Tibial artery (tissue), 4 donors: Measurements from ENCODE around the gene LARP4B.

Experiments used
- DNase-seq, 2 donors: peaks; one replicate each; pipeline ENCODE4 v3.0.0-alpha.2; 2019
- H3K27ac ChIP-seq, 2 donors: fragments of 200-600 bp; sonication (generic) in 1 of 2; 1 replicate in 1 of 2; 2 replicates in 1 of 2; pipeline ENCODE4 v1.5.1; 2018 to 2019; ENCODE audit warnings: mild to moderate bottlenecking in 1 of 2
- H3K27me3 ChIP-seq, 2 donors: fragments of 200-600 bp; sonication (generic) in 1 of 2; one replicate each; pipeline versions ENCODE4 v1.5.1 to v1.6.0; 2016 to 2019
- H3K36me3 ChIP-seq, 3 donors: fragments of 200-600 bp; sonication (generic) in 2 of 3; one replicate each; pipeline ENCODE4 v1.5.1; 2016 to 2019; ENCODE audit warnings: mild to moderate bottlenecking in 2 of 3
- H3K4me1 ChIP-seq, 4 donors: fragments of 200-600 bp; sonication (generic) in 2 of 4; 1 replicate in 3 of 4; 2 replicates in 1 of 4; pipeline ENCODE4 v1.5.1; 2016 to 2019
- H3K4me3 ChIP-seq, 2 donors: fragments of 200-600 bp; sonication (generic) in 1 of 2; 1 replicate in 1 of 2; 2 replicates in 1 of 2; pipeline ENCODE4 v1.5.1; 2018 to 2019; ENCODE audit warnings: mild to moderate bottlenecking in 2 of 2
- H3K9me3 ChIP-seq, 3 donors: fragments of 200-600 bp; sonication (generic) in 1 of 3; one replicate each; pipeline ENCODE4 v1.5.1; 2016 to 2019
- CTCF ChIP-seq, 2 experiments: fragments of 200-600 bp in 1 of 2; fragments of 450-650 bp in 1 of 2; IDR thresholded peaks; one replicate each; pipeline ENCODE4 v1.5.1; 2017 to 2019; ENCODE audit warnings: antibody characterized with exemption in 2 of 2, mild to moderate bottlenecking in 1 of 2, moderate library complexity in 1 of 2
- intact Hi-C: fragments of 100-400 bp; cut with DNase I; formaldehyde crosslinking; loops from one replicate; pipeline ENCODE4 v1.15.0; 2023; ENCODE audit warnings: low total_unique reads

LARP4B gene

GRCh38 chr10:818010-818409 lies 113.5 kb downstream of the LARP4B start:
- DNase-seq = no peak
- intact Hi-C loops = no loop called here

GRCh38 chr10:817371-817770 lies 114.1 kb downstream of the LARP4B start:
- intact Hi-C loops = no loop called here
- H3K9me3 ChIP-seq = no peaks in the 10 kb centered on the region
- no peak overlapping the region for H3K4me3 ChIP-seq
- H3K27me3 ChIP-seq = no peaks in the 10 kb centered on the region
- peaks cover 65 to 98% (median 92%) of the 10 kb centered on the region in 3 donors for H3K36me3 ChIP-seq
- no peaks in the 10 kb centered on the region for H3K4me1 ChIP-seq
- H3K27ac ChIP-seq = no peak overlapping the region
- no peak for DNase-seq
- no peak for TF ChIP-seq CTCF (IDR thresholded peaks at IDR 0.05)

More at GRCh38 chr10:818010-818409, 113.5 kb downstream of the LARP4B start:
- H3K27me3 ChIP-seq = no peaks in the 10 kb centered on the region
- no peaks in the 10 kb centered on the region for H3K4me1 ChIP-seq
- H3K9me3 ChIP-seq = no peaks in the 10 kb centered on the region
- H3K4me3 ChIP-seq = no peak overlapping the region
- no peak for TF ChIP-seq CTCF (IDR thresholded peaks at IDR 0.05)
- peaks cover 61 to 98% (median 92%) of the 10 kb centered on the region in 3 donors for H3K36me3 ChIP-seq
- H3K27ac ChIP-seq = no peak overlapping the region

GRCh38 chr10:816958-817357 lies 114.5 kb downstream of the LARP4B start:
- H3K9me3 ChIP-seq = no peaks in the 10 kb centered on the region
- intact Hi-C loops = no loop called here
- peaks cover 69 to 98% (median 92%) of the 10 kb centered on the region in 3 donors for H3K36me3 ChIP-seq
- TF ChIP-seq CTCF (IDR thresholded peaks at IDR 0.05) = no peak
- no peak for DNase-seq
- no peaks in the 10 kb centered on the region for H3K4me1 ChIP-seq
- H3K27me3 ChIP-seq = no peaks in the 10 kb centered on the region
- H3K4me3 ChIP-seq = no peak overlapping the region
- H3K27ac ChIP-seq = no peak overlapping the region

- H3K36me3 ChIP-seq = peaks cover 76 to 100% (median 96%) of the 10 kb centered on the region in 3 donors
- H3K27me3 ChIP-seq = no peaks in the 10 kb centered on the region
- intact Hi-C loops = no loop called here
- TF ChIP-seq CTCF (IDR thresholded peaks at IDR 0.05) = no peak
- H3K4me1 ChIP-seq = no peaks in the 10 kb centered on the region
- no peak for DNase-seq
- H3K9me3 ChIP-seq = no peaks in the 10 kb centered on the region
- no peak overlapping the region for H3K4me3 ChIP-seq
- H3K27ac ChIP-seq = no peak overlapping the region
Measured at GRCh38 chr10:816091-816477, 115.4 kb downstream of the LARP4B start.

- no peak for DNase-seq
- Histone ChIP-seq H3K27me3 (no peaks in the 10 kb centered on the region), H3K9me3 (no peaks in the 10 kb centered on the region), H3K27ac (no peak overlapping the region), H3K4me3 (no peak overlapping the region), H3K36me3 (peaks cover 75 to 100% (median 92%) of the 10 kb centered on the region in 3 donors), H3K4me1 (no peaks in the 10 kb centered on the region)
- no peak for TF ChIP-seq CTCF (IDR thresholded peaks at IDR 0.05)
- intact Hi-C loops = no loop called here
Measured at GRCh38 chr10:815338-816090, 116.0 kb downstream of the LARP4B start.
